Activated CD4-positive, alpha-beta memory T cell treated with anti-CD3 and anti-CD28 coated beads, Interleukin-2, amount 10 ng/mL, durations not matched to agents 7 days and 5 days (primary cell): ENCODE measurements around the gene ADGRV1. TPM values are rescaled to one million over a fixed set of nuclear protein-coding genes. Genes with fewer than 3 reads are reported as not detected.
A peak's percentile ranks its signal among the peaks of the same experiment; 100 is the strongest.

ENCODE experiments used
- CTCF ChIA-PET: fragments of 350-600 bp; sonication (Branson Sonifier 250); formaldehyde crosslinking; loops from one replicate; lab custom pipeline; 2021; ENCODE audit warnings: antibody characterized with exemption, inconsistent platforms; lab: Charles Lee
- POLR2A ChIA-PET: fragments of 350-600 bp; sonication (Branson Sonifier 250); formaldehyde crosslinking; loops from one replicate; lab custom pipeline; 2021; ENCODE audit warnings: antibody characterized with exemption; lab: Charles Lee
- DNase-seq: peaks from one replicate; pipeline ENCODE4 v3.0.0-alpha.2; 2020
- H3K27ac Mint-ChIP-seq: one replicate; pipeline ENCODE4 v1.8.0; 2021; ENCODE audit warnings: mild to moderate bottlenecking, mixed read lengths
- H3K27me3 Mint-ChIP-seq: one replicate; pipeline ENCODE4 v1.8.0; 2021; ENCODE audit warnings: mixed read lengths
- H3K36me3 Mint-ChIP-seq: one replicate; pipeline ENCODE4 v1.8.0; 2021; ENCODE audit warnings: low read depth, mixed read lengths
- H3K4me1 Mint-ChIP-seq: one replicate; pipeline ENCODE4 v1.8.0; 2021; ENCODE audit warnings: mixed read lengths
- H3K4me3 Mint-ChIP-seq: one replicate; pipeline ENCODE4 v1.8.0; 2021; ENCODE audit warnings: mild to moderate bottlenecking, mixed read lengths
- H3K9me3 Mint-ChIP-seq: one replicate; pipeline ENCODE4 v1.8.0; 2021; ENCODE audit warnings: mixed read lengths
- total RNA-seq, 2 experiments: library from RNA; stranded (reverse); gene quantifications; one replicate each; pipeline ENCODE4 v1.2.3, GENCODE V29; 2021

The ADGRV1 gene
- total RNA-seq, 2 experiments from 2014 or later = not detected

DNA sequence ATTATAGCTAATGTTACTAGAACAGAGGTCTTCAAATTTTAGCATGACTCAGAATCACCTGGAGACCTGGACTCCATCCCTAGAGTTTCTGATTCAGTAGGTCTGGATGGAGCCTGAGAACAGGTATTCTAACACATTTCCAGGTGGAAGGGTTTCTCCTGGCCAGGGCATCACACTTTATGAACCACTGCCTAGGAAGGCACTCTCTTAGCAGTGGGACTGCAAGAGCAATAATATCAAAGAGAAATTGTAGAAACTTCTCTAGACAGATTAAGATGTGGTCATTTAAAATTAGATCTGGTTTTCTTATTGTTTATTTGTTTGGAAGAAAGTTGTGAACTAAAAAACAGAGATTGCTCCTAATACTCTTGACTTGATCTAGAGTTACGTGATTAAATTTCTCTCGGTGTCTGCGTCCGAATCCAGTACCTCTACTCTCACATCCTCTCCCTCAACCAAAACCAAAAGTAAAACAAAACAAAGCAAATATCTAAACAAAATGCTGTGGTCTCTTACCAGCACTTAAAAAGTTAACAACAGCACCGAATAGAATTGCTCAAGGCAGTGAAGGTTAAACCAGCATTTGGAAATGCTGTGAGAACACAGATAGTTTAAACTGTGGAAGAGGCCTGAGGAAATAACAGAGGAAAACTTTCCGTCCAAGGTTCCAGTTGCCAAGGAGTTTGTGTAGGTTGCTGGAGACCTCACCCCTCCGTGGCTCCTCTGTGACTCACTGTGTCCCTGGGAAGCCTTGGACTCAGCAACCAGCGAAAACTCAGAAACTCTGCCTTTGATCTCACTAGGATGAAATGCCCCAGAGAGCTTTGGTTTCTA, 631.1 kb downstream of the ADGRV1 start:
- Mint-ChIP-seq H3K9me3 (no peaks in the 10 kb centered on the region), H3K4me1 (peaks cover 2% of the 10 kb centered on the region), H3K27me3 (peaks cover 20% of the 10 kb centered on the region), H3K4me3 (peak overlapping the region; percentile 7), H3K27ac (no peak overlapping the region), H3K36me3 (no peaks in the 10 kb centered on the region)
- no peak for DNase-seq
- ChIA-PET CTCF (no interaction called here), POLR2A (interaction anchor here (1.1 kb wide), 1 partner anchor 195 kb away, joined by 3 read pairs; no protein-coding TSS in a partner anchor)

DNA sequence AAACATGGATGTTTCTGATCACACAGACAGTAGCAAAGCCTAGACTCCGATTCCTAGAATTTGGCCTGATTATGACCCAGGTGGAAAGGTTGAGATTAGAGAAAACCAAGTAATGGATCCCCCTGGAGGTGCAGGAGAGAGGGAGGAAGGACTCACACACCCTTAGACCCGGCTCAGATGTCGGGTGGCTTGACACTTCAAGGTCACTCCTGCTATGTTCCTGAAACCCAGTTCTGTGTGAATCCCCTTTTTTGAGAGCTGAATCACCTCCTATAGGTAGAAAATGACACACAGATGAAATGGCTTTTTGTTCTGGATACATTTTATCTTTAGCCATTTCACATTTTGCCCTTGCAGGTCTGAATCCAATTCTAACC, 631.7 kb downstream of the ADGRV1 start:
- POLR2A ChIA-PET = interaction anchor here (1.1 kb wide), 1 partner anchor 194 kb away, joined by 3 read pairs; no protein-coding TSS in a partner anchor
- no peak for DNase-seq
- Mint-ChIP-seq H3K4me1 (peaks cover 2% of the 10 kb centered on the region), H3K27me3 (peaks cover 20% of the 10 kb centered on the region), H3K9me3 (no peaks in the 10 kb centered on the region), H3K27ac (no peak overlapping the region), H3K36me3 (no peaks in the 10 kb centered on the region), H3K4me3 (no peak overlapping the region)
- CTCF ChIA-PET = no interaction called here

DNA sequence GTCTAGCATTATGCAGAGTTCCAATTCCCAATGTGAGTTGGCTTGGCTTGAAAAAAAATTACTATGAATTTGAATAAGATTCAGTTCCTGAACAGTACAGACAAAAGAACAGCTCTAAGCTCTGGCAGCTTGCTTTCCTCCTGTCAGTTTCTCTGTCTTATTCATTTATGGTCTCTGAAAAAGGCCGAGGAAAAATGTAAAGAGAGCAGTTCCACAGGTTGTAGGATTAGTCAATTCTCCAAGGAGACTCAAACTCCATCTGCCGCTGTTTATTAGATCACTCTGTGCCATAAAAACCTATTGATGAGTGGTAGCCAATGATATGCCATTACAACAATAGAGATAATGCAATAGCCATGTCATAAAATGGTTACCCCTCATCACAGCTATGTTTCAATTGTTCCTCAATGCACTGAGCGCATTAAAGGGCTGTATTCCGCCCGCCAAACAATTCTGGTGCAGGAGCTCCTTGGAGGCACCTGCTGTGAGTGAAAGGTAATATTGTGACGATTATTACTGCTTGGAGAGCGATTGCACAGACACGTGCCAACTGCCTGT, 636.3 kb downstream of the ADGRV1 start:
- no peaks in the 10 kb centered on the region for H3K4me1 Mint-ChIP-seq
- H3K27me3 Mint-ChIP-seq = peaks cover 11% of the 10 kb centered on the region
- ChIA-PET CTCF (no interaction called here), POLR2A (no interaction called here)
- H3K4me3 Mint-ChIP-seq = no peak overlapping the region
- no peaks in the 10 kb centered on the region for H3K9me3 Mint-ChIP-seq
- no peak overlapping the region for H3K27ac Mint-ChIP-seq
- no peaks in the 10 kb centered on the region for H3K36me3 Mint-ChIP-seq
- no peak for DNase-seq

DNA sequence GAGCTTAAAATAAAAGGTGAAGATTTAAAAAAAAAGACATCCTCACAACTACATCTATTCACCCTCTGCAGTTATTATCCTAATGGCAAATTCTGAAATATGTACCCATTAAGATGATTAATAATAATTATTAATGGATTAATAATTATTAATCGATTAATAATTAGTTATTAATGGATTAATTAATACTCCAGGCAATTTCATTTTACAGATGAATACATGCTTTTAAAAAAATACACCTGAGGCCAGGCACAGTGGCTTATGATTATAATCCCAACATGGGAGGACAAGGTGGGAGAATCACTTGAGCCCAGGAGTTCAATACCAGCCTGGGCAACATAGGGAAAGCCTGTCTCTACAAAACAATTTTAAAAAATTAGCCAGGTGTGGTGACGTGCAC, 642.1 kb downstream of the ADGRV1 start:
- ChIA-PET POLR2A (interaction anchor here (1.0 kb wide), 1 partner anchor 183 kb away, joined by 3 read pairs; the partner anchor contains the start of gene ARRDC3), CTCF (interaction anchor here (1.6 kb wide), 1 partner anchor 19 kb away, joined by 4 read pairs; no protein-coding TSS in a partner anchor)
- peaks cover 19% of the 10 kb centered on the region for H3K27me3 Mint-ChIP-seq

DNA sequence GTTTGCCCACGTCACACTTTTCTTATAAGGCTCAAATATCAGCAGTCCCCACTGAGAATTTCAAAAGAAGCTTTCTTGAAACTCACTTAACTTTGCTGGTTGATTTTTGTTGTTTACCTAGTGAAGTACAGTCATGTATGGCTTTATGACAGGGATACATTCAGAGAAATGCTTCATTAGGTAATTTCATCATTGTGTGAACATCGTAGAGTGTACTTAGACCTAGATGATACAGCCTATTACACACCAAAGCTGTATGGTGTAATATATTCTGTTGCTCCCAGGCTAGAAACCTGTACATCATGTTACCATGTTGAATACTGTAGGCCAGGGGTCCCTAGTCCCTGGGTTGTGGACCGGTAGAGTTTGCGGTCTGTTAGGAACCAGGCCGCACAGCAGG, 647.5 kb downstream of the ADGRV1 start:
- POLR2A ChIA-PET = no interaction called here
- Mint-ChIP-seq H3K36me3 (no peaks in the 10 kb centered on the region), H3K4me3 (no peak overlapping the region), H3K27ac (no peak overlapping the region), H3K9me3 (no peaks in the 10 kb centered on the region), H3K4me1 (no peaks in the 10 kb centered on the region), H3K27me3 (peaks cover 4% of the 10 kb centered on the region)
- DNase-seq = no peak
- CTCF ChIA-PET = interaction anchor here (1.0 kb wide), 1 partner anchor 179 kb away, joined by 3 read pairs; no protein-coding TSS in a partner anchor

More for the DNA sequence above, 642.1 kb downstream of the ADGRV1 start:
- Mint-ChIP-seq H3K4me1 (no peaks in the 10 kb centered on the region), H3K36me3 (no peaks in the 10 kb centered on the region), H3K4me3 (no peak overlapping the region), H3K27ac (no peak overlapping the region), H3K9me3 (no peaks in the 10 kb centered on the region)
- no peak for DNase-seq

DNA sequence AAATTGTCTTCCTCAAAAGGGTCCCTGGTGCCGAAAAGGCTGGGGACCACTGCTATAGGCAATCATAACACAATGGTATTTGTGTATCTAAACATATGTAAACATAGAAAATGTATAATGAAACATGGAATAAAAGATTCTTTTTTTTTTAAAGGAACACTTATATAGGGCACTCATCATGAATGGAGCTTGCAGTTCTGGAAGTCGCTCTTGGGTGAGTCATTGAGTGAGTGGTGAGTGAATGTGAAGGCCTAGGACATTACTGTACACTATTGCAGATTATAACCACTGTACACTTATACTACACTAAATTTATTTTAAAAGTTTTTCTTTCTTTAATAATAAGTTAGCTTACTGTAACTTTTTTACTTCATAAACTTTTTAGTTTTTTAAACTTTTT, 648.1 kb downstream of the ADGRV1 start:
- ChIA-PET POLR2A (no interaction called here), CTCF (interaction anchor here (0.7 to 1.0 kb wide), 2 partner anchors 12 to 178 kb away, joined by 3 read pairs; no protein-coding TSS in a partner anchor)
- Mint-ChIP-seq H3K4me3 (no peak overlapping the region), H3K27ac (no peak overlapping the region), H3K36me3 (no peaks in the 10 kb centered on the region), H3K4me1 (no peaks in the 10 kb centered on the region), H3K9me3 (no peaks in the 10 kb centered on the region), H3K27me3 (peaks cover 1% of the 10 kb centered on the region)
- no peak for DNase-seq

DNA sequence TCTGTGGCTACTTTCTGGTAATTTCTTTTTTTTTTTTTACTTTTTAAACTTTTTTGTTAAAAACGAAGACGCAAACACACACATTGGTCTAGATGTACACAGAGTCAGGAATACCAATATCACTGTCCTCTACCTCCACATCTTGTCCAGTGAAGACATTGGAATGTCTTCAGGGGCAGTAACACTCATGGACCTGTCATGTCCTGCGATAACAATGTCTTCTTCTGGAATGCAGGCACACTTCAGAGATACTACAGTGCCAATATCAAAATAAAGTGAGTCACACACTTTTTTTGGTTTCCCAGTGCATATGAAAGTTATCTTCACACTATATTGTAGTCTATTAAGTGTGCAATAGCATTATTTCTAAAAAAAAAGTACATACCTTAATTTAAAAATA, 648.7 kb downstream of the ADGRV1 start:
- Mint-ChIP-seq H3K4me1 (no peaks in the 10 kb centered on the region), H3K4me3 (no peak overlapping the region), H3K27me3 (no peaks in the 10 kb centered on the region), H3K9me3 (no peaks in the 10 kb centered on the region), H3K36me3 (no peaks in the 10 kb centered on the region), H3K27ac (no peak overlapping the region)
- DNase-seq = no peak
- CTCF ChIA-PET = interaction anchor here (0.7 to 1.0 kb wide), 2 partner anchors 11 to 178 kb away, joined by 3 read pairs; no protein-coding TSS in a partner anchor
- POLR2A ChIA-PET = no interaction called here

DNA sequence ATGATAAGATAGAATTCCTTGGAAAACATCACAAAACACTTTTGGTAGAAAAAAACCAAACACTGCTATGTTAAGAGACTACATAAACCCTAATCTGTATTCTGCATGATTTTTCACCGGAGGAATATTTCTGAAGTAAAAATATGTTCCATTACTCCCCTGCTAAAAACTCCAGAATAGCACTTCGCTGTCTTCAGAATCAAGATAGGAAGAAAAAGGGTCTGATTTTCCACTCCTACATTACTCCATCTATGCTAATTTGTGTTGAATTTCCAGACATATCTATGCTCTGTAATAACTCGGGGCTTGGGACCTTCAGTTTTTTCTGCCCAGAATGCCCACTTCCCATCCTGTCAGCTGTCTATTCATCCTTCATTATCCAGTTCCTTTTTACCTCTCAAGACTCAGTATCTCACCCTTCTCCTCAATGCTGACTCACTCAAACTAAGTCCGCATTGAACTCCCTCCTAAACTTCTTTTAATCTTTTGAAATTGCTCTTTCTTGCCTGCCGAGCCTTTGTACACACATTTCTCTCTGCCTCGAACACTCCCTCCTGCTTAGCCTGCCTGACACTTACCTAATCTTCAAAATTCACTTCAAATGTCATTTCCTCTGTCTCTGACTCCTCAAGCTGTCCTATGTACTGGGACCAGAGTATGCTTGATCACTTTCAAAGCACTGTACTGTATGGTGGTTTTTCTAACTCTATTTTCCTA, 653.6 kb downstream of the ADGRV1 start:
- Mint-ChIP-seq H3K27ac (no peak overlapping the region), H3K27me3 (peaks cover 3% of the 10 kb centered on the region), H3K36me3 (no peaks in the 10 kb centered on the region), H3K9me3 (no peaks in the 10 kb centered on the region), H3K4me3 (no peak overlapping the region), H3K4me1 (no peaks in the 10 kb centered on the region)
- POLR2A ChIA-PET = no interaction called here
- CTCF ChIA-PET = no interaction called here
- no peak for DNase-seq

DNA sequence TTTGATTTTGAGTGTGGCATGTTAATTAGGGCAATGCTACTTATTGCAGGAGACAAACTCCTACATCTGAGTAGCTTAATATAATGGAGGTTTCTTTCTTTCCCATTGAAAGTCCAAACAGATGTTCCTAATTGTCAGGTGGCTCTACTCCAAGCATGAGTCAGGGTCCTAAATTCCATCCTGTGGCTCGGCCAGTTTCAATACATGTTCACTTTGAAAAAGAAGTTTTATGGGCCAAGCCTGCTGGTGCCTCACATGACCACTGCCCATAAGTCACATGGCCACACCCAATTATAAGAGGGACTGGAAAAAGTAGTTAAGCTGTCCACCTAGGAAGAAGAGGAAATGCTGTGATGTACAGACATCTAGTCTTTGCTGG, 654.1 kb downstream of the ADGRV1 start:
- no peaks in the 10 kb centered on the region for H3K4me1 Mint-ChIP-seq
- no peak for DNase-seq
- no peak overlapping the region for H3K4me3 Mint-ChIP-seq
- POLR2A ChIA-PET = no interaction called here
- CTCF ChIA-PET = interaction anchor here (1.1 kb wide), 1 partner anchor 172 kb away, joined by 3 read pairs; no protein-coding TSS in a partner anchor
- no peak overlapping the region for H3K27ac Mint-ChIP-seq
- no peaks in the 10 kb centered on the region for H3K36me3 Mint-ChIP-seq
- peaks cover 7% of the 10 kb centered on the region for H3K27me3 Mint-ChIP-seq
- no peaks in the 10 kb centered on the region for H3K9me3 Mint-ChIP-seq

Other genes with a start within 250 kb of the ADGRV1 start
- gene CETN3, start 149.0 kb upstream of the ADGRV1 start, total RNA-seq = 10 to 100 TPM; 33.4 to 34.7 TPM
- gene MBLAC2, start 84.0 kb upstream of the ADGRV1 start, total RNA-seq = 1 to 10 TPM; 3.9 to 4.9 TPM
- gene POLR3G, start 83.9 kb upstream of the ADGRV1 start, total RNA-seq = 1 to 10 TPM; 2.8 to 4.2 TPM
- 10 to 100 TPM; 20.6 to 22.5 TPM for gene LYSMD3, start 29.2 kb upstream of the ADGRV1 start, total RNA-seq